GM18867 (cell line): ENCODE data around the gene SLAIN2.
A peak's percentile ranks its signal among the peaks of the same experiment; 100 is the strongest.

Experiments
- ATAC-seq: cut with Tn5 transposase; IDR thresholded peaks from one replicate; pipeline ENCODE4 v1.9.1; 2021; ENCODE audit warnings: mild to moderate bottlenecking, moderate library complexity; ENCODE audit not compliant: unreplicated experiment

Gene SLAIN2

DNA sequence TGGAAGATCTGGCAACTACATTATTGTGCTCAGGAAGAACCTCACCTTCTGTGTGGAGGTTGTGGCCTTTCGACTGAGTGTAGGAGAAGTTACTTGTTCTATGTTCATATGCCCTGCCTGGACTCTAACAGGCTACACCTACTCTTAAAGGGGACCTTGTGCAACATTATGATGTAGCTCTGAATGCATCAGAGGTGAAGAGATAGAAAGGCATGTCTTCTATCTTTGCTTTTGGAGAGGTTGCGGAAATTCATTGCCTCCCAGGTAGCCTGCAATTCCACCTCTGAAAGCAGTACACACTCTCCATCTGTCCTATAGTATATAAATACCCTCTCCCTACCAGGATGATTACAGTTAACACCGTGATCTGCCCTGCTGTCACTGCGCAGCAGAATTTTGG lies 7.1 kb upstream of the SLAIN2 start:
- ATAC-seq: no peak

GRCh38 chr4:48334900-48335384 lies 6.4 kb upstream of the SLAIN2 start:
- no peak for ATAC-seq

GRCh38 chr4:48336146-48336870 lies 5.0 kb upstream of the SLAIN2 start:
- no peak for ATAC-seq

- no peak for ATAC-seq
Observed at GRCh38 chr4:48337731-48338130, 3.6 kb upstream of the SLAIN2 start.

DNA sequence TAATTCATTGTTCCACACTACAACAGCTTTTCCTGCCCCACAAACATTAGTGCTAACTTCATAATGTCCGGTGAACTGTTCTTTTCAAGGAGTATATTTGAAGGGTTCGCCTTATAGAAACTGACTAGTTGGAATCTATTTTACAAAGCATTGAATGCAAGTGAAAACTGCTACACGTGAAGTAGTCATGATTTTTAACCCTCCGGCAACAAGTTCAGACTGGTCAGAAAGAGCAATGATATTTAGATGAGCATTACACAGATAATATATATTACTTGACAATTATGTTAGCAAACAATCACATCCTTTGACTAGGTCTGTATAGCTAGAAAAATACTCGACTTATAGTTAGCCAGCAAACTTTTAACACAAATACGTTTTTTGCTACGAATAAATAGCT lies 1.7 kb upstream of the SLAIN2 start:
- no peak for ATAC-seq

DNA sequence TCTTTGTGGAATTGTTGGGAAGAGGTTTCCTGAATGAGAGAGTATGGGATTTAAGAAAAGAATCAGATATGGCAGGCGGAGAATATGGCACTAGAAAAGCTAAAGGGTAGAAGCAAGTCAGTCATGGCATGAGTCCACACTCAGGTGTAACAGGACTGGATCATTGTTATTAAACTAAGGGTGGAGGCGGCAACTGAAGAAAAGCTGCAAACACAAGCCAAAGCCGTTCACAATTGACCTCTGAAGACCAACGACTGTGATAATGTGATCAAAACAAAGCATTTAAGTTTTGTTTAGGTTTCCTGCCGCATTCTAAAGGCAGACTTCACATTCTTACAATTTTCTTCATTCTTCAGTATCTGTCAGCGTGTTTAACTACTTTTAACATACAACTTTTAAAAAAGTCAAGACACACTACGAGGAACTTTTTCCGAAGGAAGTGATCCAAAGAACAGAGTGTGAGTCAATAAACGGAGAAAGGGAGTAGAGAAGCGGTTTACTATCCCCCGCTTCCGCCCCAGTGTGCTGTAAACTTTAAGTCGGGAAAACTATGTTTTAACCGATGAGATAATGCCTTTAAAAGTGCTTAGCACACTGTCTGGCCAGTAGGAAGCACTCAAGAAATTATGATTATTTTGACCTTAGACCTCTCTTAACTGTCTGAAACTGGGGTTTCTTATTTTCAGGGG lies 909 bp upstream of the SLAIN2 start:
- no peak for ATAC-seq

GRCh38 chr4:48341776-48342605 lies 662 bp downstream of the SLAIN2 start:
- peak; percentile 22 for ATAC-seq

- no peak for ATAC-seq
Observed at GRCh38 chr4:48342606-48342880, 1.2 kb downstream of the SLAIN2 start.

GRCh38 chr4:48343035-48343434 lies 1.7 kb downstream of the SLAIN2 start:
- no peak for ATAC-seq

- ATAC-seq: no peak
Observed at GRCh38 chr4:48343551-48343950, 2.2 kb downstream of the SLAIN2 start.

GRCh38 chr4:48345542-48345941 lies 4.2 kb downstream of the SLAIN2 start:
- ATAC-seq: no peak

- ATAC-seq: no peak
Observed at GRCh38 chr4:48346594-48346993, 5.3 kb downstream of the SLAIN2 start.

DNA sequence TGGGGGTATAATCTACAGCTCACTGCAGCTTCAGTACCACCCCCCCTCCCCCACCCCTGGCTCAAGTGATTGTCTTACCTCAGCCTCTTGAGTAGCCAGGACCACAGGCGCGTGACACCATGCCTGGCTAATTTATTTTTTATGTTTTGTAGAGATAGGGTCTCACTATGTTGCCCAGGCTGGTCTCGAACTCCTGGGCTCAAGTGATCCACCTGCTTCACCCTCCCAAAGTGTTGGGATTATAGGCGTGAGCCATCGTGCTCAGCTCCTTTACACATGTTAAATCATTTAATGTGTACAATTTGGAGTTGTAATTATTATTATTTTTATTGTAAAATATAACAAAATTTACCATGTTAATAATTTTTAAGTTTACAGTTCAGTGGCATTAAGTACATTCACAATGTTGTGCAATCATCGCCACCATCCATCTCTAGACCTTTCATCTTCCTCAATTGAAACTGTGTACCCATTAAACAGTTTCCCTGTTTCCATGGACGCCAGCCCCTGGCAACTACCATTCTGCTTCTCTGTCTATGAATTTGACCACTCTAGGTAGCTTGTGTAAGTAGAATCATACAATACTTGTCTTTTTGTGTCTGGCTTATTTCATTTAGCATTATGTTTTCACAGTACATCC lies 6.1 kb downstream of the SLAIN2 start:
- no peak for ATAC-seq

- ATAC-seq: no peak
Observed at GRCh38 chr4:48350871-48351270, 9.5 kb downstream of the SLAIN2 start.

- ATAC-seq: no peak
Observed at GRCh38 chr4:48352793-48353192, 11.5 kb downstream of the SLAIN2 start.

DNA sequence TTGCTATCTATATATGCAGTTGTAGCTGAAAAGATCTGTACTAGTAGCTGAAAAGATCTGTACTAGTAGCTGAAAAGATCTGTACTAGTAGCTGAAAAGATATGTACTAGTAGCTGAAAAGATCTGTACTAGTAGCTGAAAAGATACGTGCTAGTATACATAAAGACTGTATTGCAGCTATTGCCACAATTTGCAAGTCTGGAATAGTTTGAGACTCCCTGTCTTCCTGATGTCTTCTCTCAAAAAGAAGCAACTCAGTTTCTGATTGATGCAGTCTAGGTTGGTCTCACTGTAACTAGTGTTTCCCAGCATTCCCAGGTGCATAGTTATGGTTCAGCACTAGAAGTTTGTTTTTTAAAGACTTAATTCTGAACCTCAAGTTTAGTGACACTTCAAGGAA lies 15.0 kb downstream of the SLAIN2 start:
- ATAC-seq: no peak

- ATAC-seq: no peak
Observed at GRCh38 chr4:48360285-48361011, 19.1 kb downstream of the SLAIN2 start.

DNA sequence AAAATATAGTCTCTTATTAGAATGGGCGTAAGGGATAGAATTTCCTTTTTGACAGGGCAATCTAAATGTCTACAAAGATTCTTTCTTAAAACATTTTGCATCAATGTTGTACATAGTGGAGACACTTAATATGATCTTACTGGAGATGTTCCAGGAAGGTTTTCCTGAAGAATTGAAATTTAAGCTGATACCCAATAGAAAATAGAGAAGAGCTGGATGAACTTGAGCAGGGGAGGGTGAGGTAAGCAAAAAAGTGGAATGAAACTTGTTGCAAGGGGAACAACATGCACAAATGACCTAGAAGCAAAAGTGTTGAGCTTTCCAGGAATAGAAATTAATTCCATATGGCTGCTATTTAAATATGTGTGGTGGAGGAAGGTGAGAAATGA lies 19.7 kb downstream of the SLAIN2 start:
- ATAC-seq: no peak

- ATAC-seq: no peak
Observed at GRCh38 chr4:48366611-48367010, 25.3 kb downstream of the SLAIN2 start.

DNA sequence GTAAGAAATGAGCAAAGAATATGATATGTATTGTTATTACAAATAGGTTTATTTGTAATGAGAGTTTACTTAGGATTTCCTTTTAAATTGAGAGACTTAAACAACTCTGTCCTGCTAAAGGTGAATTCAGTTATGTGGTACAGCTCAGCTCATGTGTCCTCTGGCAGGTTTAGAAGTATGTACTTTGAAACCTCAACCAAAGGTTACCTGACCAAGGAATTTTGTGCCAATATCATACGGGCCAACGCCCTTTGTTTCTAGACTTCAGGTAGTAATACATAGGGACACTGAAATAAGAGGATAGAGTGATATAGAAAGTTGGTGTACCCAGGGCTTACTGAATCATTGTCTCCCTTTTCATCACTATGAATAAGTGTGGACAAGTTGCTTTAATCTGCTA lies 25.7 kb downstream of the SLAIN2 start:
- no peak for ATAC-seq

- ATAC-seq: no peak
Observed at GRCh38 chr4:48368389-48368788, 27.1 kb downstream of the SLAIN2 start.
